PC-9 (cell line): ENCODE measurements around the gene DCST2.

Experiments
- CTCF ChIP-seq: fragments of 200-600 bp; sonication (generic); conservative IDR thresholded peaks from 2 replicates; pipeline ENCODE4 v1.6.1; 2017; ENCODE audit warnings: mixed run types, antibody characterized with exemption, mild to moderate bottlenecking, moderate library complexity
- EZH2 ChIP-seq: fragments of 200-600 bp; sonication (generic); IDR thresholded peaks from 2 replicates; pipeline ENCODE4 v1.8.0; 2017; ENCODE audit warnings: antibody characterized with exemption, low read depth

DNA sequence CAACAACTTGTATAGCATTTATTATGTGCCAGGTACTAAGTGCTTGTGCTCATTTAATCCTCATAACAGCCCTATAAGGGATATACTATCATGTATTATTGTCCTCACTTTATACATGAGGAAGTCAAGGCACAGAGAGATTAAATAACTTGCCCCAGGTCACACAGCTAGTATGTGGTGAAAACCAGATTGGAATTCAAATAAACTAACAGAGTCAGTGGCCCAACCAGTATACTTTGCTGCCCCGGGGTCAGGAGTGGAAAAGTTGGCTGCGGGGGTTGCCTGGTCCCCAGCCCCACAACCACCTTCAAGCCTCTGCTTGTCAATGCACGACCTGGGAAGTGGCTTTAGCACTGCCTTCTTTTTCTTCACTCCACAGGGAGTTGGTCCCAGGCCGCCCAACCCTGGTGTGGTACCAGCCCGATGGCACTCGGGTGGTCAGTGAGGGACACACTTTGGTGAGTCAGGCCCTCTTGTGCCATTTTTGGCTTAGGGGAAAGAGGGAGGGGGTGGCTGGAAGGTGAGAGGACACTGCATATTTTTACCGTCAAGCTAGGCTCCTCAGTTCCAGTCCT is 20.0 kb upstream of the DCST2 start:
- TF ChIP-seq CTCF (no peak), EZH2 (no peak)
